ENCODE results near the gene TXNDC17.

GRCh38 chr17:6633263-6633662 is 7.6 kb upstream of the TXNDC17 start:
- peak; percentile 68 for TF ChIP-seq MAFF (IDR thresholded peaks at IDR 0.05; ENCODE audit: low read length)
- no peak for TF ChIP-seq POLR2A (conservative IDR thresholded peaks at IDR 0.05)
- no peak for TF ChIP-seq CTCF (IDR thresholded peaks at IDR 0.05 in 2 of 3, conservative IDR thresholded peaks at IDR 0.05 in 1 of 3; ENCODE audit: insufficient read depth in 2 of 3, low read depth in 1 of 3, low read length in 3 of 3)

Data from K562 (cell line).